ENCODE measurements around the gene DMRTB1.

DNA sequence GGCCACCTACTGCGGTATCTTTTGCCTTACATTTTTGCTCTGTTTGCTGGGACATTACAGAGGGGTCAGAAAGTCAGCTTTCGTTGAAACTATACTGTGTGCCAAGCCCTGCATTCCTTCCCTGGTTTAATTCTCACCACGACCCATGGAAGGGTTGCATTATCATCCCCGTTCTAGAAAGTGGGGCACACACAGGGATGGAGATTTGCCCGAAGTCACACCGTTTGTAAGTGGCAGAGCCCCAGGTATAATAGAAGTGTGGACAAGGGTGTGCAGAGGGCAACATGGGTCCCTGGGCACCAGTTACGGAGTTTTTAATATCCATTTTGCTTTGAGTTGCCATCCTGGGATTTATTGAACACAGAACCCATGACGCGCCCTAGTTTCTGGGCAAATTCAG, 11.8 kb downstream of the DMRTB1 start:
- TF ChIP-seq, protein P1, sequence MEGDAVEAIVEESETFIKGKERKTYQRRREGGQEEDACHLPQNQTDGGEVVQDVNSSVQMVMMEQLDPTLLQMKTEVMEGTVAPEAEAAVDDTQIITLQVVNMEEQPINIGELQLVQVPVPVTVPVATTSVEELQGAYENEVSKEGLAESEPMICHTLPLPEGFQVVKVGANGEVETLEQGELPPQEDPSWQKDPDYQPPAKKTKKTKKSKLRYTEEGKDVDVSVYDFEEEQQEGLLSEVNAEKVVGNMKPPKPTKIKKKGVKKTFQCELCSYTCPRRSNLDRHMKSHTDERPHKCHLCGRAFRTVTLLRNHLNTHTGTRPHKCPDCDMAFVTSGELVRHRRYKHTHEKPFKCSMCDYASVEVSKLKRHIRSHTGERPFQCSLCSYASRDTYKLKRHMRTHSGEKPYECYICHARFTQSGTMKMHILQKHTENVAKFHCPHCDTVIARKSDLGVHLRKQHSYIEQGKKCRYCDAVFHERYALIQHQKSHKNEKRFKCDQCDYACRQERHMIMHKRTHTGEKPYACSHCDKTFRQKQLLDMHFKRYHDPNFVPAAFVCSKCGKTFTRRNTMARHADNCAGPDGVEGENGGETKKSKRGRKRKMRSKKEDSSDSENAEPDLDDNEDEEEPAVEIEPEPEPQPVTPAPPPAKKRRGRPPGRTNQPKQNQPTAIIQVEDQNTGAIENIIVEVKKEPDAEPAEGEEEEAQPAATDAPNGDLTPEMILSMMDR (IDR thresholded peaks at IDR 0.05) = no peak
- TF ChIP-seq SIN3A (IDR thresholded peaks at IDR 0.05; ENCODE audit: borderline replicate concordance, insufficient read depth, low read depth, low read length) (no peak), POLR2AphosphoS5 (IDR thresholded peaks at IDR 0.05; ENCODE audit: low read depth, low read length) (no peak), TCF7L2 (IDR thresholded peaks at IDR 0.05; ENCODE audit: low read depth, low read length) (no peak)
- TF ChIP-seq, protein P2, sequence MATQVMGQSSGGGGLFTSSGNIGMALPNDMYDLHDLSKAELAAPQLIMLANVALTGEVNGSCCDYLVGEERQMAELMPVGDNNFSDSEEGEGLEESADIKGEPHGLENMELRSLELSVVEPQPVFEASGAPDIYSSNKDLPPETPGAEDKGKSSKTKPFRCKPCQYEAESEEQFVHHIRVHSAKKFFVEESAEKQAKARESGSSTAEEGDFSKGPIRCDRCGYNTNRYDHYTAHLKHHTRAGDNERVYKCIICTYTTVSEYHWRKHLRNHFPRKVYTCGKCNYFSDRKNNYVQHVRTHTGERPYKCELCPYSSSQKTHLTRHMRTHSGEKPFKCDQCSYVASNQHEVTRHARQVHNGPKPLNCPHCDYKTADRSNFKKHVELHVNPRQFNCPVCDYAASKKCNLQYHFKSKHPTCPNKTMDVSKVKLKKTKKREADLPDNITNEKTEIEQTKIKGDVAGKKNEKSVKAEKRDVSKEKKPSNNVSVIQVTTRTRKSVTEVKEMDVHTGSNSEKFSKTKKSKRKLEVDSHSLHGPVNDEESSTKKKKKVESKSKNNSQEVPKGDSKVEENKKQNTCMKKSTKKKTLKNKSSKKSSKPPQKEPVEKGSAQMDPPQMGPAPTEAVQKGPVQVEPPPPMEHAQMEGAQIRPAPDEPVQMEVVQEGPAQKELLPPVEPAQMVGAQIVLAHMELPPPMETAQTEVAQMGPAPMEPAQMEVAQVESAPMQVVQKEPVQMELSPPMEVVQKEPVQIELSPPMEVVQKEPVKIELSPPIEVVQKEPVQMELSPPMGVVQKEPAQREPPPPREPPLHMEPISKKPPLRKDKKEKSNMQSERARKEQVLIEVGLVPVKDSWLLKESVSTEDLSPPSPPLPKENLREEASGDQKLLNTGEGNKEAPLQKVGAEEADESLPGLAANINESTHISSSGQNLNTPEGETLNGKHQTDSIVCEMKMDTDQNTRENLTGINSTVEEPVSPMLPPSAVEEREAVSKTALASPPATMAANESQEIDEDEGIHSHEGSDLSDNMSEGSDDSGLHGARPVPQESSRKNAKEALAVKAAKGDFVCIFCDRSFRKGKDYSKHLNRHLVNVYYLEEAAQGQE (IDR thresholded peaks at IDR 0.05; ENCODE audit: insufficient read depth in 1 of 2, low read depth in 2 of 2, low read length in 1 of 2) = no peak
